ENCODE data around the gene HSPA12B. TPM values are rescaled to one million over a fixed set of nuclear protein-coding genes. Genes with fewer than 3 reads are reported as not detected.
A peak's percentile ranks its signal among the peaks of the same experiment; 100 is the strongest.

HSPA12B gene
- total and polyA plus RNA-seq, 9 of the 15 experiments (the other 6 are each of a cell fraction or from before 2014, with no cell fraction given) = 0.03 to 0.07 TPM; not detected in 7

DNA sequence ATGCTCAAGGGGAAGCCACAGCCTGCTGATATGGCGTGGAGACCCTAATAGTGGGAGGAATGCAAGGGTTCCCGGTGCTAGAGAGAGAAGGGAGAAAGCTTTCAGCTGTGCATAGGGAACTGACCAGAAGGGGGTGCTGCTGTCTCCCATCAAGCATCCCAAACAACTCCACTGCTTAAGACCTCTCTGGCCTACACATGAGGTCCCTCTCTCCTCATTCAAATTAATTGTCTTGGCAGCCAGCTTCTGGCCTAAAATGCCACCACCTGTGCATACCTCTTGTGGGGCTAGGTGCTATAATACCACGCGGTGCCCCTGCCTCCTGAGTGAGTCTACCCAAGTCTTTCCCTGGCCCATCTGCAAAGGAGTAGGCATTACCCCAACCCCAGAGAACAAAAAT, 20.6 kb downstream of the HSPA12B start:
- Histone ChIP-seq H2AFZ (ENCODE audit: low read depth, low read length) (no peak overlapping the region), H3K9me1 (ENCODE audit: control insufficient read depth, insufficient read depth, low read length) (peaks cover 2% of the 10 kb centered on the region), H3K79me2 (ENCODE audit: control insufficient read depth, insufficient read depth, low read length) (no peaks in the 10 kb centered on the region), H3K4me3 (no peak overlapping the region), H3K4me2 (ENCODE audit: insufficient read depth, low read length) (no peak overlapping the region), H3K27ac (ENCODE audit: extremely low read depth, low read depth, low read length) (no peak overlapping the region), H4K20me1 (replicated peaks; ENCODE audit: control insufficient read depth, insufficient read depth, low read length) (no peaks in the 10 kb centered on the region), H3K9me3 (replicated peaks; ENCODE audit: control insufficient read depth, insufficient read depth, low read depth, low read length) (no peaks in the 10 kb centered on the region), H3K36me3 (ENCODE audit: control insufficient read depth, insufficient read depth, low read length) (peaks cover 40% of the 10 kb centered on the region; the same call in 2 of the 3 replicates), H3K4me1 (replicated peaks in 1 of 2; ENCODE audit: control insufficient read depth in 2 of 2, insufficient read depth in 2 of 2, low read length in 2 of 2) (peaks cover 0 to 22% of the 10 kb centered on the region in 2 experiments; a peak in 2 of 5 replicates), H3K27me3 (ENCODE audit: control insufficient read depth in 2 of 2, insufficient read depth in 2 of 2, low read length in 2 of 2) (no peaks in the 10 kb centered on the region), H3K9ac (ENCODE audit: insufficient read depth in 1 of 2, low read depth in 2 of 2, low read length in 2 of 2) (no peak overlapping the region)
- TF ChIP-seq SMC3 (conservative IDR thresholded peaks at IDR 0.05; ENCODE audit: insufficient read depth, low read depth, low read length) (0 out of 2 replicates have a peak, but pooled peaks have one; percentile 14), RAD21 (CRISPR knock-in tag; conservative IDR thresholded peaks at IDR 0.05 in 1 of 2, IDR thresholded peaks at IDR 0.05 in 1 of 2) (peak; percentile 28 to 57; a peak in 3 of 4 replicates), TBP (optimal IDR thresholded peaks at IDR 0.05; ENCODE audit: low read depth, low read length) (no peak), CTCF (IDR thresholded peaks at IDR 0.05 in 2 of 3, conservative IDR thresholded peaks at IDR 0.05 in 1 of 3; ENCODE audit: insufficient read depth in 2 of 3, low read depth in 1 of 3, low read length in 3 of 3) (peak; percentile 55 to 71 (median 71)), TFAP4 (CRISPR knock-in tag; IDR thresholded peaks at IDR 0.05; ENCODE audit: borderline replicate concordance) (peak; percentile 33; the same call in 1 of the 2 replicates), GABPB2 (CRISPR knock-in tag; conservative IDR thresholded peaks at IDR 0.05) (no peak), SIX5 (IDR thresholded peaks at IDR 0.05; ENCODE audit: borderline replicate concordance in 1 of 2, insufficient read depth in 1 of 2, low read depth in 1 of 2, low read length in 2 of 2) (no peak), STAG1 (CRISPR knock-in tag; IDR thresholded peaks at IDR 0.05; ENCODE audit: borderline replicate concordance) (peak; percentile 45; the same call in 1 of the 2 replicates)
- TF ChIP-seq, protein P1, sequence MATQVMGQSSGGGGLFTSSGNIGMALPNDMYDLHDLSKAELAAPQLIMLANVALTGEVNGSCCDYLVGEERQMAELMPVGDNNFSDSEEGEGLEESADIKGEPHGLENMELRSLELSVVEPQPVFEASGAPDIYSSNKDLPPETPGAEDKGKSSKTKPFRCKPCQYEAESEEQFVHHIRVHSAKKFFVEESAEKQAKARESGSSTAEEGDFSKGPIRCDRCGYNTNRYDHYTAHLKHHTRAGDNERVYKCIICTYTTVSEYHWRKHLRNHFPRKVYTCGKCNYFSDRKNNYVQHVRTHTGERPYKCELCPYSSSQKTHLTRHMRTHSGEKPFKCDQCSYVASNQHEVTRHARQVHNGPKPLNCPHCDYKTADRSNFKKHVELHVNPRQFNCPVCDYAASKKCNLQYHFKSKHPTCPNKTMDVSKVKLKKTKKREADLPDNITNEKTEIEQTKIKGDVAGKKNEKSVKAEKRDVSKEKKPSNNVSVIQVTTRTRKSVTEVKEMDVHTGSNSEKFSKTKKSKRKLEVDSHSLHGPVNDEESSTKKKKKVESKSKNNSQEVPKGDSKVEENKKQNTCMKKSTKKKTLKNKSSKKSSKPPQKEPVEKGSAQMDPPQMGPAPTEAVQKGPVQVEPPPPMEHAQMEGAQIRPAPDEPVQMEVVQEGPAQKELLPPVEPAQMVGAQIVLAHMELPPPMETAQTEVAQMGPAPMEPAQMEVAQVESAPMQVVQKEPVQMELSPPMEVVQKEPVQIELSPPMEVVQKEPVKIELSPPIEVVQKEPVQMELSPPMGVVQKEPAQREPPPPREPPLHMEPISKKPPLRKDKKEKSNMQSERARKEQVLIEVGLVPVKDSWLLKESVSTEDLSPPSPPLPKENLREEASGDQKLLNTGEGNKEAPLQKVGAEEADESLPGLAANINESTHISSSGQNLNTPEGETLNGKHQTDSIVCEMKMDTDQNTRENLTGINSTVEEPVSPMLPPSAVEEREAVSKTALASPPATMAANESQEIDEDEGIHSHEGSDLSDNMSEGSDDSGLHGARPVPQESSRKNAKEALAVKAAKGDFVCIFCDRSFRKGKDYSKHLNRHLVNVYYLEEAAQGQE (IDR thresholded peaks at IDR 0.05; ENCODE audit: borderline replicate concordance) = 0 out of 2 replicates have a peak, but pooled peaks have one; percentile 23
- TF ChIP-seq, protein P1 (CRISPR knock-in tag; IDR thresholded peaks at IDR 0.05; ENCODE audit: low read depth) = no peak
- ATAC-seq = peak; percentile 85
- CTCF ChIA-PET (ENCODE audit: low intra/inter-chr PET ratio) = interaction anchor here (0.8 kb wide), 1 partner anchor 34 kb away, joined by 7 read pairs; no protein-coding TSS in a partner anchor
- WGBS (ENCODE audit: insufficient coverage, low coverage, missing lambda C conversion rate) = 58% methylated on average over 4 of the region's 4 CpGs
- peak; percentile 46 to 63 (median 48) for DNase-seq (ENCODE audit: extremely low read depth in 1 of 4, low spot score in 3 of 4)
- no TSS peak for BruUV-seq (replicated peaks)
- FAIRE-seq = peak; percentile 26
- intact Hi-C loops (cut with micrococcal nuclease) (loop anchor here (1.0 kb wide), 1 partner anchor 28 kb away; the partner anchor contains the start of gene SPEF1), in situ Hi-C loops (cut with MboI) (no loop called here)
- POLR2A ChIA-PET = interaction anchor here (0.7 kb wide), 1 partner anchor 1218 kb away, joined by 3 read pairs; no protein-coding TSS in a partner anchor

Measured in K562 (cell line).